ENCODE measurements around the gene TFF1.

Gene TFF1

DNA sequence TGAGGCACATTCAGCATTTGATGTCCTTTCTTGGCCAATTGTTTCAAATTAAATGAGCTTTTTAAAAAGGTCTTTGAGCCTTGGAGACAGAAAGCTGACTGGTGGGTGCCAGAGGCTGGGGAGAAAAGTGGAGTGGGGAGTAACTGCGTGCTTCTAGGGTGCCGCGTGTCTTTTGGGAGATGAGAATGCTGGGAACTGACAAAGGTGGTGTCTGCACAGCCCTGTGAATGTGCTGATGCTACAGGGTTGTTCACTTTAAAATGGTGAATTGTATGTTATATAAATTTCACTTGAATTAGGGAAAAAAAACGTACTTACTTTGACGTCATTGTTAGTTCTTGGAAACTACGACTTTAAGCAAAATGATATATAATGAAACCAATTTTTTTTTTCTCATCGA, 8.1 kb upstream of the TFF1 start:
- Histone ChIP-seq H3K4me2 (ENCODE audit: low read length) (no peak overlapping the region), H2AFZ (ENCODE audit: low read depth, low read length) (no peak overlapping the region), H3K27me3 (ENCODE audit: low read depth, low read length) (no peaks in the 10 kb centered on the region), H3K4me1 (ENCODE audit: low read length) (no peaks in the 10 kb centered on the region), H3K36me3 (replicated peaks; ENCODE audit: low read depth, low read length) (no peaks in the 10 kb centered on the region), H3K79me2 (ENCODE audit: low read length) (no peaks in the 10 kb centered on the region), H3K27ac (ENCODE audit: low read length) (no peak overlapping the region), H4K20me1 (ENCODE audit: insufficient read depth, low read length) (no peaks in the 10 kb centered on the region), H3K4me3 (ENCODE audit: low read length) (no peak overlapping the region), H3K9ac (ENCODE audit: low read length) (no peak overlapping the region), H3K9me3 (ENCODE audit: insufficient read depth, low read length) (no peaks in the 10 kb centered on the region)
- TF ChIP-seq EZH2phosphoT487 (IDR thresholded peaks at IDR 0.05; ENCODE audit: low read depth), result no peak
- TF ChIP-seq, protein P1, sequence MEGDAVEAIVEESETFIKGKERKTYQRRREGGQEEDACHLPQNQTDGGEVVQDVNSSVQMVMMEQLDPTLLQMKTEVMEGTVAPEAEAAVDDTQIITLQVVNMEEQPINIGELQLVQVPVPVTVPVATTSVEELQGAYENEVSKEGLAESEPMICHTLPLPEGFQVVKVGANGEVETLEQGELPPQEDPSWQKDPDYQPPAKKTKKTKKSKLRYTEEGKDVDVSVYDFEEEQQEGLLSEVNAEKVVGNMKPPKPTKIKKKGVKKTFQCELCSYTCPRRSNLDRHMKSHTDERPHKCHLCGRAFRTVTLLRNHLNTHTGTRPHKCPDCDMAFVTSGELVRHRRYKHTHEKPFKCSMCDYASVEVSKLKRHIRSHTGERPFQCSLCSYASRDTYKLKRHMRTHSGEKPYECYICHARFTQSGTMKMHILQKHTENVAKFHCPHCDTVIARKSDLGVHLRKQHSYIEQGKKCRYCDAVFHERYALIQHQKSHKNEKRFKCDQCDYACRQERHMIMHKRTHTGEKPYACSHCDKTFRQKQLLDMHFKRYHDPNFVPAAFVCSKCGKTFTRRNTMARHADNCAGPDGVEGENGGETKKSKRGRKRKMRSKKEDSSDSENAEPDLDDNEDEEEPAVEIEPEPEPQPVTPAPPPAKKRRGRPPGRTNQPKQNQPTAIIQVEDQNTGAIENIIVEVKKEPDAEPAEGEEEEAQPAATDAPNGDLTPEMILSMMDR (IDR thresholded peaks at IDR 0.05; ENCODE audit: low read depth, low read length), result no peak

DNA sequence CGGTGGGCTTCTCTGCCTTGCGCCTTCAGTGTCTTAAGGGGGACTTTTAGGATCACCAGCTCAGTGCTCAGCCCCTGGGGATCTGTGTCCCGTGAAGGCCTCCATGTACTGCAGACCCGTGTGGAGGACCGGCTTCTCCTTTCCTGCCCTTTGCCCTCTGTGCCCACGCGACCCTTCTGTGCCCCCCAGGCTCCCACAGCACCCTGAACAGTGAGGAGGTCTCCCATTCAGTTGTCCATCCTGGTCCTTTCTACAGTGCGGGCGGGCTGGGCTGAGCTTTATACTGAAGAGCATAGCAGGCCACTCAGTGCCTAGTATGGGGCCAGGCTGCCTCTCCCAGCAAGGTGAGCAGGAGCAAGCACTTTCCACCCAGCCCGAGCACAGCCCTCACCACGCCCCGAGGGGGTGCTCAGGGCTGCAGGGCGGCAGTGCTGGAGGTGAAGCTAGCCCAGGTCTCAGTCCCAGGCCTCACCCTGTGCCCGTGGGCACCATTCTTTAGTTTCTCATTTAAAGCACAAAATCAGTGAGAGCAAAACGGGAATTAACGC, 7.6 kb upstream of the TFF1 start:
- no peak overlapping the region for H2AFZ ChIP-seq (ENCODE audit: low read depth, low read length)
- H3K4me3 ChIP-seq (ENCODE audit: low read length), result no peak overlapping the region
- no peaks in the 10 kb centered on the region for H4K20me1 ChIP-seq (ENCODE audit: insufficient read depth, low read length)
- H3K36me3 ChIP-seq (replicated peaks; ENCODE audit: low read depth, low read length), result no peaks in the 10 kb centered on the region
- no peaks in the 10 kb centered on the region for H3K27me3 ChIP-seq (ENCODE audit: low read depth, low read length)
- no peaks in the 10 kb centered on the region for H3K79me2 ChIP-seq (ENCODE audit: low read length)
- TF ChIP-seq, protein P1 (IDR thresholded peaks at IDR 0.05; ENCODE audit: low read depth, low read length), result no peak
- TF ChIP-seq EZH2phosphoT487 (IDR thresholded peaks at IDR 0.05; ENCODE audit: low read depth), result no peak
- no peaks in the 10 kb centered on the region for H3K9me3 ChIP-seq (ENCODE audit: insufficient read depth, low read length)
- no peak overlapping the region for H3K4me2 ChIP-seq (ENCODE audit: low read length)
- no peak overlapping the region for H3K9ac ChIP-seq (ENCODE audit: low read length)
- H3K4me1 ChIP-seq (ENCODE audit: low read length), result no peaks in the 10 kb centered on the region
- H3K27ac ChIP-seq (ENCODE audit: low read length), result no peak overlapping the region

DNA sequence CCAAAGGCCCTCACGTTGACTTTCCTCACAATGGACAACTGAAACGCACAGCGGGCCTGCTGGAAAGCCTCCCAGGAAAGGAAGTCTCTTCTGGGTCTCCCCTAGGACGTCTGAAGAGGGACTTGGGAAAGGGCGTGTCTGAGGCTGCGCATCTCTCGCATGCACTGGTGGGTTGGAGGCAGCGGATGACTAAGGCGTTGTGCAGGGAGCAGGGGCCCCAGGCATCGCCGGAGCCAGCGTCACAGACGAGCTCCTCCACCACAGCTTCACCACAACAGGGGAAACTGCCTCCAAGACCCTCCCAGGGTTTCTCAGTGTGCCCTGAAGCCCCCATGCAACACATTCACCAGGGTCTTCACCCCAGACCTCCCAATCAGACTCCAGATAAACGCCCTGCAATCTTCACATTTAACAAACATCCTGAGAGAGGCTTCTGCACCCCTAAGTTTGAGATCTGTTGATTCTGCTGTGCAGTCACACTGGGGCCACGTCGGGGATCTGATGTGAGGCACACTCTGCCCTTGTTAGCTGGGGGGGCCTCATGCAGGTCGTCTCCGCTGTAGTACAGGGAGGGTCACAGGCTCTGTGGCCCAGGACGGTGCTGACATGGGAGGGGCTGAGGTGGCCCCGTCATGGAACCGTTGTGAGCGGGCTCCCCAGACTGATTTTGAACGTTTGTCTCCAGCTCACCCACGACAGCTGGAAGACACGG, 7.0 kb upstream of the TFF1 start:
- TF ChIP-seq EZH2phosphoT487 (IDR thresholded peaks at IDR 0.05; ENCODE audit: low read depth), result no peak
- TF ChIP-seq, protein P1 (IDR thresholded peaks at IDR 0.05; ENCODE audit: low read depth, low read length), result no peak
- no peaks in the 10 kb centered on the region for H3K4me1 ChIP-seq (ENCODE audit: low read length)
- H3K79me2 ChIP-seq (ENCODE audit: low read length), result no peaks in the 10 kb centered on the region
- no peak overlapping the region for H3K27ac ChIP-seq (ENCODE audit: low read length)
- no peak overlapping the region for H3K4me3 ChIP-seq (ENCODE audit: low read length)
- H3K36me3 ChIP-seq (replicated peaks; ENCODE audit: low read depth, low read length), result no peaks in the 10 kb centered on the region
- no peak overlapping the region for H3K9ac ChIP-seq (ENCODE audit: low read length)
- H3K9me3 ChIP-seq (ENCODE audit: insufficient read depth, low read length), result no peaks in the 10 kb centered on the region
- H3K27me3 ChIP-seq (ENCODE audit: low read depth, low read length), result no peaks in the 10 kb centered on the region
- H2AFZ ChIP-seq (ENCODE audit: low read depth, low read length), result no peak overlapping the region
- no peak overlapping the region for H3K4me2 ChIP-seq (ENCODE audit: low read length)
- H4K20me1 ChIP-seq (ENCODE audit: insufficient read depth, low read length), result no peaks in the 10 kb centered on the region

DNA sequence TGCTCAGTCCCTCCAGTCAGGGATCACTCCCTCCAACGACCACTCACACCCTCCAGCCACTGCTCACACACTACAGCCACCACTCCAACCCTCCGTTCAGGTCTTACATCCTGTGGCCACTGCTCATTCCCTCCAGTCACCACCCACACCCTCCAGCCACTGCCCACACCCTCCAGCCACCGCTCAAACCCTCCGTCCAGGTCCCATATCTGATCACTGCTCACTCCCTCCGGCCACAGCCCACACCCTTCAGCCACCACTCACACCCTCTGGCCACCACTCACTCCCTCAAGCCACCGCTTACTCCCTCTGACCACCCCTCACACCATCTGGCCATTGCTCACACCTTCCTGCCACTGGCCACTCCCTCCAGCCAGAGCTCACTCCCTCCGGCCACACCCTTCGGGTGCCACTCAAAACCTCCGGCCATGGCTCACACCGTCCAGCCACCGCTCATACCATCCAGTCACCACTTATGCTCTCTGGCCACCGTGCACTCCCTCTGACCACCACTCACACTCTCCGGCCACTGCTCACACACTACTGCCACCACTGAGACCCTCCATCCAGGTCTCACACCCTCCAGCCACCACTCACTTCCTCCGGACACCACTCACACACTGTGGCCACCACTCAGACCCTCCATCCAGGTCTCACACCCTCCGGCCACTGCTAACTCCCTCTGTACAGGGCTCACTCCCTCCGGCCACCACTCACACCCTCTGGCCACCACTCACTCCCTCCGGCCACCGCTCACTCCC, 4.7 kb upstream of the TFF1 start:
- no peak overlapping the region for H3K4me3 ChIP-seq (ENCODE audit: low read length)
- H3K36me3 ChIP-seq (replicated peaks; ENCODE audit: low read depth, low read length), result no peaks in the 10 kb centered on the region
- TF ChIP-seq, protein P1 (IDR thresholded peaks at IDR 0.05; ENCODE audit: low read depth, low read length), result no peak
- TF ChIP-seq EZH2phosphoT487 (IDR thresholded peaks at IDR 0.05; ENCODE audit: low read depth), result no peak
- no peak overlapping the region for H3K9ac ChIP-seq (ENCODE audit: low read length)
- no peak overlapping the region for H3K27ac ChIP-seq (ENCODE audit: low read length)
- H3K79me2 ChIP-seq (ENCODE audit: low read length), result no peaks in the 10 kb centered on the region
- H3K27me3 ChIP-seq (ENCODE audit: low read depth, low read length), result no peaks in the 10 kb centered on the region
- no peak overlapping the region for H3K4me2 ChIP-seq (ENCODE audit: low read length)
- H2AFZ ChIP-seq (ENCODE audit: low read depth, low read length), result no peak overlapping the region
- H3K9me3 ChIP-seq (ENCODE audit: insufficient read depth, low read length), result no peaks in the 10 kb centered on the region
- H3K4me1 ChIP-seq (ENCODE audit: low read length), result no peaks in the 10 kb centered on the region
- no peaks in the 10 kb centered on the region for H4K20me1 ChIP-seq (ENCODE audit: insufficient read depth, low read length)

Data from OCI-LY3 (cell line).